ENCODE data around the gene FITM1.

DNA sequence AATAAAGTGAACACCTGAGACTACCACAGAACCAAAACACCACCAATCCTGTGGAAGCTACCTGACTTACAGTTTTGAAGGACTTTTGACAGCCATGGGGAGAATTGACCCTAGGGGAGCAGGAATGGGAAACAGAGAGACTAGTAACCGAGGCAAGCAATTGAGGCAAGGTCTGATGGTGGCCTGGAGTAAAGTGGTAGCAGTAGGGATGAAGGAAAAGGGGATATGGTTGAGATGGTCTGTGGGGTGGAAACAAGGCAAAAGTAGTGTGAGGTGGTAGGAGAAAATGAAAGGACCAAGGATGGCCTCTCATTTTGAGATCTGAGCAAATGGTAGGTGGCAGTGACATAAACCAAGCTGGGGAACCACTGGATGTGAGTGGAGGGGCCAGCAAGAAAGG, 26.4 kb downstream of the FITM1 start:
- TF ChIP-seq EZH2 (IDR thresholded peaks at IDR 0.05), result no peak
- TF ChIP-seq POLR2AphosphoS5 (IDR thresholded peaks at IDR 0.05; ENCODE audit: borderline replicate concordance, low read depth, low read length), result no peak
- TF ChIP-seq FOXP2 (optimal IDR thresholded peaks at IDR 0.05; ENCODE audit: control extremely low read depth, extremely low read length, insufficient read depth), result no peak

Data from SK-N-MC (cell line).